Right kidney (tissue), 1 donor: ENCODE results near the gene LSP1.
A peak's percentile ranks its signal among the peaks of the same experiment; 100 is the strongest.

Experiments
- DNase-seq: peaks from one replicate; pipeline ENCODE4 v3.0.0-alpha.2; 2016

LSP1 gene

DNA sequence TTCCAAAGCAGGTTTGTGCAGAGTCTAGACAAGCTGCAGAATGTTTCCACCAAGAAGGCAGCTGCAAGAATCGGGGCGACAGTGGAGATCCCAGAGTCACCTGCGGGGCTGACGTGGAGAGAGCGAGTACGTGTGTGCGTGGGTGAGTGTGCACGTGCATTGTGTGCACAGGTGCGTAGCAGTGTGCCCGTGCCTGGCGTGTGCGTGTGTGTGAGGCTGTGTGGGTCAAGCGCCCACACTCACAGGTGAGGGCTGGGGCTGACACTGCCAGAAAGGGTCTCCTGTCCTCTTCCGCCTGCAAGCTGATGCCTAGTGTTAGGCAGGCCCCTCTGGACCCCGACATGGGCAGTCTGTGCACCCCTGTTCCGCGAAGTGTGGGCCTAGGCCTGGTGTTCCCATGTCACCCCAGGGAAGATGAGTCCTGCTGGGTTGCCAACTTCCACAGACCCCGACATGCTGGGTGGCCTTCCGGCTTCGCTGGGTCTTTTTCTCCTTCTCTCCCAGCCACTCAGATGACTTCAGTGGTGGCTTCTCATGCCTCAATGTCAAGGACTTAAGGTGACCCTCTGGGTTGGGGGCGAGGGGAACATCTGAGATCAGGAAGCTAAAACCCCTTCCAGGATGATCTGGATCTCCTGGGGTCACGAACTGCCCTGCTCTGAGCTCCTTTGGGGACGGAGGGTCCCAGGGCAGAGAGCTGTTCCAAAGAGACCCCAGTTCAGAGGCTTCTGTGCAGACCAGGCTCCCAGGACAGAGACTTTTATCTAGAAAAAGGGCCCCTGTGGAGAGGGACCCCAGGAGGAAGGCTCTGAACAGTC, 28.5 kb upstream of the LSP1 start:
- DNase-seq, result no peak

DNA sequence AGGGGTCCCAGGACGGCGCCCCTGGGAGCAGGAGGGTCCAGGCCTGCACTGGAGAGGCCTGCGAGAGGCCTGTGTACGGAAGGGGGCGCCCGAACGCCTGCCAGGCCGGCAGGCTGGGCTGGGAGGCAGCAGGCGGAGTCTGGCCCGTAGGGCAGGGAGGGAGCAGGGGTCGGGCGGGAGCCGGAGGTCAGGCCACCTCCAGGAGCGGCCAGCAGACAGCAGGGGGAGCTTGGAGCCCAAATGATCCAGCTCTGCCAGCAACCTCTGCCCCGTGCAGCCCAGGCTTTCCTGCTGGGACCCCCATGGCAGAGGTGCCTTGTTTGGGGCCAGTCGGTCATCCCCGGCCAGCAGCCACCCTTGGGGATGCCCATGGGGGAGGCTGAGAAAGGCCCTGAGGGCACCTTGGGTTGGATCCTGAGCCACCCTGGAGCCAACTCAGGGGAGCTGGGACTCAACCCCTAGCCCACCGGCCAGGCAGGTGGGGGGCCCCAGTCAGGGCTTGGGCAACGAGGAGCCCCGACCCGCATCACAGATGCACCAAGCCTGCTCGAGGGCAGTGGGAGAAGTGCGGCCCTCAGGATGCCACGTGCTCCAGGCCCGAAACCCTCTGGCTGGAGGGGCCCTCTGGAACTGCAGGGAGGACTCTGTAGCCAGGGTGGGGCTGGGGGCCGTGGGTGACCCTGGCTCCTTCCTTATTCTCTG, 27.7 kb upstream of the LSP1 start:
- DNase-seq, result peak; percentile 49

DNA sequence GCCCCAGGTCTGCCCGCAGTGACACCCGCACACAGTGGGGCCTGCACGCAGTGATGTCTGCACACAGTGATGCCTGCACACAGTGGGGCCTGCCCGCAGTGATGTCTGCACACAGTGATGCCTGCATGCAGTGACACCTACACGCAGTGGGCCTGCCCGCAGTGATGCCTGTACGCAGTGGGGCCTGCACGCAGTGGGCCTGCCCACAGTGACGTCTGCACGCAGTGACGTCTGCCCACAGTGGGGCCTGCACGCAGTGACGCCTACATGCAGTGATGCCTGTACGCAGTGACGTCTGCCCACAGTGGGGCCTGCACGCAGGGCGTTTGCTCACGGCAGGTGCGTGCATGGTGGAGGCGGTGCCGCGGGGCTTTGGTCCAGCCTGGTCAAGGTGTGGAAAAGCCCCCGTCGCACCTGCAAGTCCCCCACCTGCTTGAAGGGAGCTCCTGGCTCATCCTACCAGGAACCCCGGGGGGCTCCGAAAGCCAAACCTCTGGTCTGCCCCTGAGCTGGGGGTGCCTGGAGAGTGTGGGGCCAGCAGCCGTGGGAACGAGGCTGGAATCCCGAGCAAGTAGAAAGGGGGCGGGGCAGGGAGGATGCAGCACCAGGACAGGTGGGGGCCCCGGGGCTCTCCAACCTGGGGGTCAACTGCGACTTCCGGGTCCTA, 27.0 kb upstream of the LSP1 start:
- no peak for DNase-seq

DNA sequence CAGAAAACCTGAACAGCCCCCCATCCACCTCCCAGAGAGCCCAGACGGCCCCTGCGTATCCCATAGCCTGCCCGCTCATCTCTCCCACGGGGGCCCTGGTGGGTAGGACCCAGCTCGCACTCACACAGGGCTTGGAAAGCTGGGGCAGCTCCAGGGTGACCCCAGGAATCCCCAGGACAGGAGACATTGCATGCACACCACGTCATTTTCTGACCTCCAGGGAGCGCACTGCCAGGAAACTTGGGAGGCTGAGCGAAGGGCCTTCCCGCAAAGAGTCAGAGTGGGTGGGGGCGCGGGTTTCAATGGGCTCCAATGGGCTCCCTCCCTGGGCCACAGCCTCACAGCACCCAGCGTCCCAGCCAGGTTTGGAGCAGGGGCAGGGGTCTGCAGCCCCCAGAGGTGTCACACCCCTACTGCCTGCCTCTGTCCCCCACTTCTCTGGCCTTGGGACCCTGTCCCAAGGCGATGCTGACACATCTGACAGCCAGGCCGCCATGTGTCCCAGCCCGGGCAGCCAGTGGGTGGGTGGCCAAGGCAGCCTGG, 26.3 kb upstream of the LSP1 start:
- DNase-seq, result no peak

DNA sequence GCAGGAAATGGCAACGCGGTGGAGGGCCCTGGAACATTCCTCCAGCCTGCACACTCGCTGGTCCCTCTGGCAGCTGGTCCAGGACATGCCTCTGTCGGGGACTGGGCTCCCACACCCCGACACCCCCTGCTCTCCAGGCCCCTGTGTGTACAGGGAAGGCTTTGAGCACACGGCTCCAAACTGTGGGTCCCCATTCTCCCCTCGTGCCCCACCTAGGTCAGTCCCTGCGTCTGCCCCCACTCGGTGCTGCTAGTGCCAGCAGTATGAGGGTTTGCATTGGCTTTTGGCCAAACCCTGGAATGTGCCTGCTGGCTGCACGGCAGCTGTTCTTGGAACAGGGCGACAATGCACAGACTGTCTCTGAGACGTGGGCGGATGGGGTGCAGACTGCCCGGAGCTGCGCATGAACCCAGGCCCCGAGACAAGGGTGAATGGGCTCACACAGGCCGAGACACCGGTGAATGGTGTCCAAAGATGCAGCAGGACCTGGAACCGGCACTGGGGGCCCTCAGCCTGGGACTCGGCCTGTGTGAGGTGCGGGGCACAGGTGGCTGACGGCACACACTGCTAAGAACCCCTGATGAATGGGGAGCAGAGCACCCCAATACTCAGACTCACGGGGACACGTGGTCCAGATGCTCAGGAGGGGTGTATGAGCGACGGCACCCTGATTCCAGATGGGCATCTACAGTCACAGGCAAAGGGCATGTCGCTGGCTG, 25.6 kb upstream of the LSP1 start:
- peak; percentile 56 for DNase-seq

DNA sequence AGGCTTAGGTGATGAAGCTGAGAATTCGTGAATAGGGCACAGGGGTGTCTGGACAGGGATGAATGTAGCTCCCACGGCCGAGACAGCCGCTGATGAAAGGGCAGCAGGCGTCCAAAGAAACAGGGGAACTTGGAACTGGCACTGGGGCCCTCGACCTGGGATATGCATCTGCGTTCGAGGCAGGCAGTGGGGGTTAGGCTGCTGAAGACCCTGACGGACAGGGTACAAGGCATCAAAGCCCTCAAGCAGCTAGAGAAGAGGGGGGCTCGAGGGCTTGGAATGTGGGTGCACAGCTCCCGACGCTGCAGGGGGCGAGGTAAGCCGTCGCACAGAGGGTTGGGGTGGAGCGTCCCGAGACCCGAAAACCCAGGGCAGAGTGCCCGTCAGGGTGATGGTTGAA, 25.0 kb upstream of the LSP1 start:
- no peak for DNase-seq

DNA sequence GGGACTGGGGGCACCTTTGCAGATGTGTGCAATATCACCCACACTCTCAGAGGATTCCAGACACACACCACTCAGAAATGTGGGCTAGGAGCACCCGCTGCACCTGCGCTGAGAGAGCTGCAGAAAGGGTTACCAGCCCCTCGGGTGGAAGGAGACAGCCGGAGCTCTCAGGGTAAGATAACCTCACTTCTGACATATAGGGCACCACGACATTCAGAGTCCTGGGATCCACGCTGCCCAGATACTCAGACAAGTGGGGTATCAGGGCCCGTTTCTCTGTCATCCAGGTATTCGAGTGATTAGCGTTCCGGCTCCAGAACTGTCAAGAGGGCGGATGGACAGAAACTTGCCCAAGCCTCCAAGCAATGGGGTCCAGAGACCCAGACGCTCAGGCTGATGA, 24.3 kb upstream of the LSP1 start:
- no peak for DNase-seq

DNA sequence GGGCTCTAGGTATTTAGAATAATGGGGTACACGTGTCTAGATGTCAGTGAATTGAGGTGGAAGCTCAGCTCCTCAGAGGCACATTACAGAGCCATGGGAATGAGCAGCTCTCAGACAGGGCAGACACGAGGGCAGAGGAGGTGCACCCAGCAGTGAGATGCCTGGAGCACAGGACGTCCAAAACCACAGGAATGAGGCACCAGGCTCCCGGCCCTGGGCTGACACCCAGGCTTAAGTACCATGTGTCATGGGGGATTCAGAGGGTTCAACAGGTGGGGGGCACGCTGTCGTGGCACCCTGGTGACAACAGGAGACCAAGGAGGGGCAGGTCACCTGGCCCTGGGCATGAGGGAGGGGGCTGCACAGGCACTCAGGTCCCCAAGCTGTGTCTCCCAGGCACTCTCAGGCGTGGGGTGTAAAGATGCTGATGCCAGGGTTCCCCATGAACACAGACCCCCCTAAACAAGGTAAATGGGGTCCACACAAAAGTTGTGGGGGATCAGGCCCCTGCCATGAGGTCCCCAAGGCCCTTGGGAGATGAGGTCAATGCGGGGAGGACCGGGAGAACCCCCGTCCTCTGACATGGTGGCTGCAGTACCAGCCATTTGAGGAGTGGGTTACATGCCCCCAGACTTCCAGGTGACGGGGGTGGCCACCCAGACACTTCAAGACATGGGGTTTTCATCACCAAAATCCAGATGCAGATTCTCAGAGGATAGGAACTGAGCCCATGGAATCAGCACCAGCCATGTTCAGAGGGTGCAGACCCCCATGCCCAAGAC, 23.7 kb upstream of the LSP1 start:
- DNase-seq, result no peak

DNA sequence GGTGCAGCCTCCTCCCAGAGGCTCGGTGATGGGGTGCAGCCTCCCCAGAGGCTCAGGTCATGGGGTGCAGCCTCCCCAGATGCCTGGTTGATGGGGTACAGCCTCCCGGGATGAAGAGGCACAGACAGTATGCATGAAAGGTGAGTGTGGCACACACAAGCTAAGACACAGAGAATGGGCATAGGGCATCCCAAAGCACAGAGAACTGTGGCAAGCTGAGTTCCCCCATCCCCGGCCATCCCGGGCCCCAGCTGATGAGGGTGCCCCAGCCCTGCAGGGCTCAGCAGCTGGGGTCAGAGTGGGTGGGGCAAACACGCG, 22.9 kb upstream of the LSP1 start:
- no peak for DNase-seq

DNA sequence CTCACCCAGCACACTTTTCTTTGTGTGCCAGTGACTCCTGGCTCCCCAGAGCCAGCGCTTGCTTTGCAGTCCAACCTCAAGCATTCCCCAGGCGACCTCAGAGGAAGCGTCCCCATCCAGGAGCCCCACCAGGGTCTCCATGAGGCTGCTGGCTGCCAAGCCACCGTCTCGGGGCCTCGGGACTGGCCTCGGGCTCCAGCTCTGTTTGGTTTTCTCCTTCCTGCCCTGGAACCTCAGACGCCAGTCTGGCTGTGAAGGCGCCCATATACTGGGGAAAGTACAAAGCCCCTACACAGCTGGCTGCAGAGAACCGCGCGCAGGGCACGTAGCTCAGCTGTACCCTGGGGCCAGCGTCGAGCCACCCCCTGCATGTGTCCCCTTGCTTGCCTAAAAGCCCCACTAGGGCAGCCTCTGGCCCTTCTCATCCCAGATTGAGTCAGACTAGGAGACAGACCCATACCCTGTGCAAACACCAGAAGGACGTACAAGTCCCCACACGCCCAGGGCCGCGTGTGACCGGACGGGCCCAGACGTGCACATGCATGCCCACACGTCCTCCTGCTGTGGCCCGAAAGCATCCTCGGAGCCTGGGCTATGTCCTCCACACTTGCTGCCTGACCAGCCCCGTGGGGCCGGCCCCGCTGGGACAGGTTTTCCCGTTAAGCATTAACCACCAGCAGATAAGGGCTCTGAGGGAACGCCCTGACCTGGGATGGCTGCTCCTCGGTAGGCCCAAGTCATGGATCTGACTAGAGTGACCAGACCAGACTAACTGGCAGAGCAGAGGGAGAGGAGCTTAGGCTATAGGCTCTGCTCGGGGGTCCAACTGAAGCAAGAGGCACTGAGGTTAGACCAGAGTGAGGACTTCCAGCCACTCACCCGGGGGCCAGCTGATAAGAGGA, 22.3 kb upstream of the LSP1 start:
- DNase-seq, result peak; percentile 32

DNA sequence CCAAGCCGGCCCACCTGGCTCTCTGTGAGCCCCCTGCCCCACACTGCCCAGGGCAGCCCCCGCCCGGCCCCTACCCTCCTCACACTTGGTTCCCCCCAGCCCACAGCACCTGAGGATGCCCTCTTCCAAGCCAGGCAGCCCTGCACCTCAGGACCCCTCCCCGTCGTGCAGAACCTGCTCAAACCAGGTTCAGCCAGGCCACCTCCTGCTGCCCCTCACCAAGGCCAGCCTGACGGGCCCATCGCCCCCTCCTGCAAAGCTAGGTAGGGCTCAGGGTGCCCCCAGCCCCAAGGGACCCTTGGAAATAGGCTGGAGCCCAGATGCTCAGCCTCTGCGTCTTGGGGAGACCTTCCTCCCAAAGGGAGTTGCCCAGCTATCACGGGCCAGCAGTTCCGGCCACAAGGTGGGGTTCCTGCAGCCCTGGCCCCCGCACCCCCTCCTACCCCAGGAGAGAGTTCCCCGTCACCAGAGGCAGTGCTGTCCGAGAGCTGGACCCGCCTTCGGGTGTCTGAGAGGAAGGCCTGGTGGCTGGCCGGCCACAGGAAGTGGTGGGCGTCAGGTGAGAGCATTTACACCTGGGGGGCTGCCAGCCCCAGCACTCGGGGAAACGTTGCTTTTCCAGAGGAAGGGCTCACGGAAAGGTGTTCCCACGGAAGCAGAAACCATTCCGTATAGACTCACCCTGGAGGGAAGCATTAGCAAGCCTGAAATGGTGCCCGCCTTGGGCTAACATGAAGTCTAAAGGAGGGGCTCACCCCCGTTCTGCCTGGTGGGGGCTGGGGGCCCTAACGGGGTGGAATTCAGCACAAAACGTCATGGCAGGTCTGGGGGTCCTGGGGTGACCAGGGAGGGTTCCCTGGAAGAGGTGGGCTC, 21.3 kb upstream of the LSP1 start:
- peak; percentile 7 for DNase-seq

DNA sequence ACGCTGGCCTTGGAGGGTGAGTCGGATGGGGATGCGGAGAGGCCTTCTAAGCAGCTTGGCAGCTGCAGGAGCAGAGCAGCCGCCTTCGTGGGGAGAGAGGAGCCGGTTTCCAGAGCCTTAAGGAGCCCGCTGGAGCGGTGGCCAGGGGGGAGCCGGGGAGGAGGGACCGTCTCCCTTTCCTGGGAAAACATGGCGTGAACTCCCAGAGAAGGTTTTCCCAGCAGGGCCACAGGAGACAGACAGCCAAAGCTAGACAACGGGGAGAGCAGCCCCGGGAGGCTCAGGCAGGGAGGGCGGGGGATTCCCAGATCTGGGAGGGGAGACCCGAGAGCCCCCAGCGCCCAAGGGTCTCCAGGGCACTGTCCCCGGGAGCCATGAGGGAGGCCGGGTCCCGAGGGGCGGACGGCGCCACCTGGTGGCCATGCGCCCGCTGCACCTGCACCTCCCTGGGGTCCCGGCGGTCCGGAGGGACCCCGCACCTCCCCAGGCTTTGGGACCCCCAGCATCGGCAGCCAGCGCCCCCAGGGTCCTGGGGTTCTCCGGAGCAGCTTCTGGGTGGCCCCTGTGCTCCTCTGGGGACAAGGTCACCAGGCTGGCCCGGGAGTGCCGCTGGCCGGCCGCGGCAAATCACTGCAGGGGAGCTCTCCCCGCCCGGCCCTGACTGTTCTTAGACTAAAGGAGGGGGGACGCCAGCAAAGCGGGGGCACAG, 20.5 kb upstream of the LSP1 start:
- peak; percentile 88 for DNase-seq

DNA sequence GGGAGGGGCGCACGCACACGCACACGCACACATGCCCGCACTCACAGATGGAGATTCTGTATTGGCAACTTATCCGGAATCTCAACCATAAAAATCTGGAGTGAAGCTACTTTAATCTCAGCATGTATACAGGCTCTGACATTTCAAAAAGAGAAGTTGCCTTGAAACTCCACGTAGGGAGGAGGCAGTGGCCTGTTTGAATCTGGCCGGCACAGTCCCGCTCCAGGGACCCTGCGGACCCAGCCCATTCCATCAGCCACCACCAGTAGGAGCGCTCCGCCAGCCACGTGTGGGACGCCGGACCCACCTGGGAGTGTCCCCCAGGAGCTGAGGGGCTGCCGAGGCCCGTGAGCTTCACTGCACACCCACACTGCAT, 20.0 kb upstream of the LSP1 start:
- peak; percentile 18 for DNase-seq

DNA sequence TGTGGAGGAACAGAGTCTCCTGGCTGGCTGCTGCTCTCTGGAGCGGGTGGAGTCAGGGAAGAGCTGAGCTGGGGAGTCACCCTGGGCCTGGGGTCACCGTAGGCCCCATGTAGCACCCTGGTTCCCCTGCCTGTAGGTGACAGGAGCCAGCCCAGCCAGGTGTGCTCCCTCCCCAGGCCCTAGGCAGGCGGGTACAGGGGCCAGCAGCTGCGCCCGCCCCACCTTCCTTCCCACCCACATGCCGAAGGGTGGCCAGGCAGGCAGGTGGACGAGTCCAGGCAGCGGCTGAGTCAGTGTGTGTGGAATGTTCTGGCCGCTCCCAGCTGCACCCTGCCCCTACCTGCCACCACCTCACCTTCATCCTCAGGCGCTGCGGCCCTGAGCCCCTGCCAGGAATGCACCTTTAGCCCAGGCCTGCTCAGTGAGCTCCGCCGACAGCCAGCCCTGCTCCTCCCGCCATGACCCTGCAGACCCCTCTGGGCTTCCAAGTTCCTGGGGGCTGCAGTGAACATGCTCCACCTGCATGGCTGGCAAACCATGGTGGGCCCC, 18.7 kb upstream of the LSP1 start:
- peak; percentile 34 for DNase-seq

DNA sequence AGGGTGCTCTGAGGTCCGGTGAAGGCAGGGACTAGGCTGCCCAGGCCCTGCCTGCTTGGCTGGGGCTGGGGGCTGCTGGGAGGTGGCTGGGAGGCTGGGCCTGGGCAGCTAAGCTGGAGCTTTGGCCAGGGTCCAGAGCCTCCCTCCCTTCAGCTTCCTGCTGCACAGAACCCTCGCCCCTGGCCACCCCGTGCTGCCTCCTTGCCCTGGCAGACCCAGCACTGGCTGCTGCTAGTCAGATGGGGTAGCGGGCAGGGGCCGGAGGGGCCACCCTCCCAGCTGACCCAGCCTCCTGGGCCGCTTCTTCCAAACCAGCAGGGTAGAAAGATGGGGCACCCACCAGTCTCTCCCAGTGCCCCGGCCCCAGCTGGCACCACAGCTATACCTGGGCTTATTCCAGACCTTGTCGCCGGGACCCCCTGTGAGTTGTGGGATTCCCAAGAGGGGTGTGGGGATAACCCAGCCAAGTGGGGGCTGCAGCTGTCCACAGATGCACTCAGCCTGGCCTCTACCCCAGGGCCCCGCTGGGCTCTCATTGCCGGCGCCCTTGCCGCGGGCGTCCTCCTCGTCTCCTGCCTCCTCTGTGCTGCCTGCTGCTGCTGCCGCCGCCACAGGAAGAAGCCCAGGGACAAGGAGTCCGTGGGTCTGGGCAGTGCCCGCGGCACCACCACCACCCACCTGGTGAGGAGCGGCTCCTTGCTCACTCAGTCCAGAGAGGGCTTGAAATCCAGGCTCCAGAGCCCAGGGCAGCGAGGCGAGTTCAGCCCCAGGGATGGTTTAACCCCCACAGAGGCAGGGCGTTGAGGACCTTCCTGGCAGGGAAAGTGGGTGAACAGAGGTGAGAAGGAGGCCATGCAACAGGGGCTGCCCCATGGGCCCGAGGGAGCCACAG, 17.9 kb upstream of the LSP1 start, which contains the start of gene SYT8:
Gene SYT8 (plus strand): TSS at position 212 of the 892 bp plus-strand sequence. CDS start 116 bp downstream, at position 328.
- DNase-seq, result peak; percentile 17

DNA sequence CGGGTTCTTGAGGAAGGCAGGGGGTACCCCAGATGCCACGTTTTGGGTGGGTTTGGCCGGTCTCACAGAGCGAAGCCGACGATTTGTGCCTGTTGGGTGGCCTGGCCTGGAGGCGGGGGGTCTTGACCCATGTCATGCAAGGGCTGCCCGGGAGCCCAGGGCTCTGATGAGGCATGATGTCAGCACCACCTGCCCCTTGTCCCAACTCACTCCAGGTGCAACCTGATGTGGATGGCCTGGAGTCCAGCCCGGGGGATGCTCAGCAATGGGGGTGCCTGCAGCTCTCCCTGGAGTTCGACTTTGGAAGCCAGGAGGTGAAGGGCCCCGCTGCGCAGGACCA, 17.2 kb upstream of the LSP1 start:
- DNase-seq, result peak; percentile 6
